Esophagus muscularis mucosa (tissue), 4 donors: ENCODE results near the gene NCK1. TPM values are rescaled to one million over a fixed set of nuclear protein-coding genes. Genes with fewer than 3 reads are reported as not detected.
A peak's percentile ranks its signal among the peaks of the same experiment; 100 is the strongest.

Source experiments
- DNase-seq: peaks from one replicate; pipeline ENCODE4 v3.0.0-alpha.2; 2017; ENCODE audit errors: extremely low spot score
- H3K27ac ChIP-seq, 4 donors: fragments of 200-600 bp; sonication (generic); replicated peaks in 1 of 4; 1 replicate in 3 of 4; 2 replicates in 1 of 4; pipeline ENCODE4 v1.5.1; 2016 to 2019; ENCODE audit warnings: mild to moderate bottlenecking in 1 of 4
- H3K27me3 ChIP-seq, 4 donors: fragments of 200-600 bp; sonication (generic); one replicate each; pipeline versions ENCODE4 v1.5.1 to v1.6.0; 2016 to 2019
- H3K36me3 ChIP-seq, 4 donors: fragments of 200-600 bp; sonication (generic); one replicate each; pipeline ENCODE4 v1.5.1; 2016 to 2019
- H3K4me1 ChIP-seq, 4 donors: fragments of 200-600 bp; sonication (generic); one replicate each; pipeline ENCODE4 v1.5.1; 2016 to 2019
- H3K4me3 ChIP-seq, 4 donors: fragments of 200-600 bp; sonication (generic); 1 replicate in 2 of 4; 2 replicates in 2 of 4; pipeline ENCODE4 v1.5.1; 2016 to 2019; ENCODE audit warnings: mild to moderate bottlenecking in 4 of 4, moderate library complexity in 1 of 4
- H3K9me3 ChIP-seq, 4 donors: fragments of 200-600 bp; sonication (generic); 1 replicate in 3 of 4; 2 replicates in 1 of 4; pipeline ENCODE4 v1.5.1; 2016 to 2019
- CTCF ChIP-seq, 3 experiments: fragments of 200-600 bp in 2 of 3; fragments of 450-650 bp in 1 of 3; sonication (generic) in 2 of 3; IDR thresholded peaks; one replicate each; pipeline ENCODE4 v1.5.1; 2017 to 2019; ENCODE audit warnings: antibody characterized with exemption in 3 of 3, mild to moderate bottlenecking in 2 of 3, moderate library complexity in 1 of 3
- EP300 ChIP-seq: sonication (generic); formaldehyde crosslinking; IDR thresholded peaks from one replicate; pipeline ENCODE4 v1.6.1; 2017; ENCODE audit warnings: antibody characterized with exemption
- POLR2A ChIP-seq: fragments of 450-650 bp; IDR thresholded peaks from one replicate; pipeline ENCODE4 v1.6.1; 2017; ENCODE audit warnings: antibody characterized with exemption, moderate library complexity, mild to moderate bottlenecking, low read depth
- POLR2AphosphoS5 ChIP-seq, 2 donors: sonication (generic); formaldehyde crosslinking; IDR thresholded peaks; one replicate each; pipeline ENCODE4 v1.6.1; 2017; ENCODE audit warnings: antibody characterized with exemption in 2 of 2
- WGBS: methylation state at CpG from one replicate; pipeline ENCODE4 v1.1.5; 2018; 5-methylcytosine and 5-hydroxymethylcytosine counted together
- intact Hi-C: fragments of 100-400 bp; cut with DNase I; formaldehyde crosslinking; loops from one replicate; pipeline ENCODE4 v1.15.1; 2023
- total RNA-seq, 4 donors: library from RNA; depleted of rRNA; stranded (reverse); fragments of >200 nt; gene quantifications; one replicate each; pipeline versions ENCODE4 v1.1.0 to v1.2.1, GENCODE V29; 2016

Gene NCK1
- total RNA-seq, 4 donors from 2014 or later = 28.9 to 54.0 (median 37.0) TPM

GRCh38 chr3:136819392-136819730 is 42.6 kb upstream of the NCK1 start:
- Histone ChIP-seq H3K36me3 (no peaks in the 10 kb centered on the region), H3K4me3 (peak overlapping the region; percentile 69 to 86 (median 82)), H3K27ac (peak overlapping the region; percentile 78 to 86 (median 82)), H3K4me1 (peaks cover 10 to 25% (median 21%) of the 10 kb centered on the region in 4 donors), H3K27me3 (no peaks in the 10 kb centered on the region), H3K9me3 (peaks cover 0 to 5% (median 1%) of the 10 kb centered on the region in 4 donors)
- 4% methylated on average over 7 of the region's 21 CpGs for WGBS
- no peak for TF ChIP-seq POLR2AphosphoS5 (IDR thresholded peaks at IDR 0.05)
- TF ChIP-seq CTCF (IDR thresholded peaks at IDR 0.05) = no peak
- TF ChIP-seq POLR2A = no peak
- TF ChIP-seq EP300 = no peak
- intact Hi-C loops = no loop called here
- DNase-seq = no peak

- WGBS = 10% methylated on average over 38 of the region's 51 CpGs
- no peak for DNase-seq
- peaks cover 10 to 25% (median 21%) of the 10 kb centered on the region in 4 donors for H3K4me1 ChIP-seq
- TF ChIP-seq CTCF (IDR thresholded peaks at IDR 0.05) (no peak), POLR2A (no peak), POLR2AphosphoS5 (IDR thresholded peaks at IDR 0.05) (no peak), EP300 (no peak)
- intact Hi-C loops = no loop called here
- H3K9me3 ChIP-seq = peaks cover 0 to 5% (median 1%) of the 10 kb centered on the region in 4 donors
- H3K36me3 ChIP-seq = no peaks in the 10 kb centered on the region
- H3K27ac ChIP-seq = peak overlapping the region; percentile 78 to 86 (median 82)
- no peaks in the 10 kb centered on the region for H3K27me3 ChIP-seq
- H3K4me3 ChIP-seq = peak overlapping the region; percentile 69 to 86 (median 82)
Observed at GRCh38 chr3:136819731-136820679, 42.0 kb upstream of the NCK1 start.

- Histone ChIP-seq H3K9me3 (no peaks in the 10 kb centered on the region), H3K27me3 (no peaks in the 10 kb centered on the region), H3K27ac (no peak overlapping the region), H3K36me3 (no peaks in the 10 kb centered on the region), H3K4me1 (peaks cover 12 to 27% (median 17%) of the 10 kb centered on the region in 4 donors), H3K4me3 (no peak overlapping the region)
- no peak for TF ChIP-seq CTCF (IDR thresholded peaks at IDR 0.05)
- TF ChIP-seq EP300 = no peak
- no peak for TF ChIP-seq POLR2AphosphoS5 (IDR thresholded peaks at IDR 0.05)
- no peak for TF ChIP-seq POLR2A
- DNase-seq = no peak
- 47% methylated on average over 1 of the region's 1 CpG for WGBS
- intact Hi-C loops = no loop called here
Observed at GRCh38 chr3:136831461-136831860, 30.5 kb upstream of the NCK1 start.

- Histone ChIP-seq H3K4me3 (no peak overlapping the region), H3K9me3 (no peaks in the 10 kb centered on the region), H3K36me3 (peaks cover 0 to 3% (median 0%) of the 10 kb centered on the region in 4 donors), H3K27ac (peak overlapping the region; percentile 14 to 65 (median 48)), H3K27me3 (no peaks in the 10 kb centered on the region), H3K4me1 (peaks cover 24 to 58% (median 48%) of the 10 kb centered on the region in 4 donors)
- WGBS = 86% methylated on average over 1 of the region's 1 CpG
- intact Hi-C loops = no loop called here
- no peak for TF ChIP-seq CTCF (IDR thresholded peaks at IDR 0.05)
- TF ChIP-seq POLR2A = no peak
- no peak for TF ChIP-seq EP300
- TF ChIP-seq POLR2AphosphoS5 (IDR thresholded peaks at IDR 0.05) = no peak
- no peak for DNase-seq
Observed at GRCh38 chr3:136835089-136835812, 26.8 kb upstream of the NCK1 start.
